Adrenal gland (tissue), 5 donors: ENCODE results near the gene GPR65.

Experiments
- CTCF ChIP-seq, 6 experiments: fragments of 450-650 bp in 4 of 6; fragments of 200-600 bp in 2 of 6; sonication (generic) in 1 of 6; IDR thresholded peaks; 1 replicate in 5 of 6; 2 replicates in 1 of 6; pipeline versions ENCODE4 v1.5.1 to v1.8.0; 2016 to 2021; ENCODE audit warnings: antibody characterized with exemption in 6 of 6, mild to moderate bottlenecking in 2 of 6, moderate library complexity in 1 of 6
- POLR2A ChIP-seq, 2 donors: fragments of 450-650 bp; IDR thresholded peaks; one replicate each; pipeline ENCODE4 v1.6.1; 2017; ENCODE audit warnings: antibody characterized with exemption in 2 of 2, mild to moderate bottlenecking in 2 of 2, moderate library complexity in 1 of 2
- donor health status: DM: no; HTN: no; CAD: no.

- TF ChIP-seq POLR2A (IDR thresholded peaks at IDR 0.05), result no peak
- no peak for TF ChIP-seq CTCF (IDR thresholded peaks at IDR 0.05)
These were observed 22.0 kb downstream of the GPR65 start for GRCh38 chr14:88026890-88027289.
